ENCODE results near the gene SLC9A3. TPM values are rescaled to one million over a fixed set of nuclear protein-coding genes. Genes with fewer than 3 reads are reported as not detected.

Gene SLC9A3
- total RNA-seq, 4 donors from 2014 or later: 1.7 to 5.0 (median 2.8) TPM

DNA sequence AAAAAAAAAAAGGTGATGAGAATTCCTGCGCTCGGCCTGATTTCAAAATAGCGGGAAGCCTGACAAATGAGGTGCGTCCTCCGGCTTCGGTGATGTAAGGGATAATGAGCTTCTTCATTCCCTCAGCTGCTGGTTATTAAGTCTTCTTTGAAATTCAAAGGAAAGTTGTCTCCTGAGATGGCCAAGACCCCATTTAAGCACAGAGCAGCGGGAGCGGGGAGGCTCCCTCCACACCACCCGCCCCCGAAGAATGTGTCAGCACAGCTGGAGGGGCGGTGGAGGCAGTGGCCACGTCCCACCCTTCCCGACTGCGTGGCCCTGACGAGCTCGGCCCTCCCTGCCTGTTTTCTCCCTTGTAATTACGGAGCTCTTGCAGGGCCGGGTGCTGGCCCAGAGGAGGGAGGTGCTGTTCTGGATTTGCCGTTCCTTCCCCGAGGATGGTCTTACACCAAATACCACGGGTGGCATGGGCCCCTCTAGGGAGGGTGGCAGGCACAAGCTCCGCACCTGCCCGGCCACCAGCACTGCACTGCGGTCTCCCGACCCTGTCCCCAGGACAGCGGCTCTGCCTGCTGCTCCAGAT, 31.0 kb downstream of the SLC9A3 start:
- intact Hi-C loops (cut with DNase I): no loop called here
- TF ChIP-seq EP300 (IDR thresholded peaks at IDR 0.05) (no peak), POLR2AphosphoS5 (IDR thresholded peaks at IDR 0.05) (no peak), POLR2A (IDR thresholded peaks at IDR 0.05; ENCODE audit: low read depth) (no peak)
- no peak overlapping the region for H3K27ac ChIP-seq (replicated peaks in 1 of 4)

DNA sequence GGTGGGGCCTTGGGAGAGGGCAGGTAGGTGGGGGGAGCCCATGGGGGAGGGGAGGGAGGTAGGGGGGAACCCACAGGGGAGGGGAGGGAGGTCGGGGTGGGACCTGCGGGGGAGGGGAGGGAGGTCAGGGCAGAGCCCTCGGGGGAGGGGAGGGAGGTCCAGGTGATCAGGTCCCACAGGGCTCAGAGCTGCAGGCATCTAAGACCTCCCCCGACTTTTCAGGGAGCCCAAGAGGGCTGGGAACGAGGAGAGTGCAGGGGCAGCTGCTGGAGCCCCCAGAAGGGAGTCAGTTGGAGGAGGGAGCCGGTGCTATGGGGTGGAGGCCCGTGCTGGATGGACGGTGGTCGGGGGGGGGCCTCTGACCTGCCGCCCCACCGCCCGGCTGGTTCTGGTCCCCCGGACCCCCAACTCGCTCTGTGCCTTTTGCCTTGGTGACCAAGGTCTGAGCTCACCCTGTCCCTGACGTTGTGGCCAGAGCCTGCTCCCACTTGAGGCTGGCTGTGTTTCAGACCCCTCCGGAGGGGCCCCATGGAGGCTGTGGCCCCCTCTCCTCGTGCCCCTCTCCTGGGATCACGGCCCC, 31.8 kb downstream of the SLC9A3 start:
- Histone ChIP-seq H3K4me3 (no peak overlapping the region), H3K9me3 (no peaks in the 10 kb centered on the region), H3K27ac (replicated peaks in 1 of 4) (no peak overlapping the region), H3K36me3 (no peaks in the 10 kb centered on the region), H3K4me1 (peaks cover 0 to 9% (median 0%) of the 10 kb centered on the region in 4 donors), H3K27me3 (peaks cover 0 to 82% (median 8%) of the 10 kb centered on the region in 4 donors)
- intact Hi-C loops (cut with DNase I): no loop called here
- TF ChIP-seq EP300 (IDR thresholded peaks at IDR 0.05) (no peak), POLR2AphosphoS5 (IDR thresholded peaks at IDR 0.05) (no peak), POLR2A (IDR thresholded peaks at IDR 0.05; ENCODE audit: low read depth) (no peak)
- TF ChIP-seq, protein P1, sequence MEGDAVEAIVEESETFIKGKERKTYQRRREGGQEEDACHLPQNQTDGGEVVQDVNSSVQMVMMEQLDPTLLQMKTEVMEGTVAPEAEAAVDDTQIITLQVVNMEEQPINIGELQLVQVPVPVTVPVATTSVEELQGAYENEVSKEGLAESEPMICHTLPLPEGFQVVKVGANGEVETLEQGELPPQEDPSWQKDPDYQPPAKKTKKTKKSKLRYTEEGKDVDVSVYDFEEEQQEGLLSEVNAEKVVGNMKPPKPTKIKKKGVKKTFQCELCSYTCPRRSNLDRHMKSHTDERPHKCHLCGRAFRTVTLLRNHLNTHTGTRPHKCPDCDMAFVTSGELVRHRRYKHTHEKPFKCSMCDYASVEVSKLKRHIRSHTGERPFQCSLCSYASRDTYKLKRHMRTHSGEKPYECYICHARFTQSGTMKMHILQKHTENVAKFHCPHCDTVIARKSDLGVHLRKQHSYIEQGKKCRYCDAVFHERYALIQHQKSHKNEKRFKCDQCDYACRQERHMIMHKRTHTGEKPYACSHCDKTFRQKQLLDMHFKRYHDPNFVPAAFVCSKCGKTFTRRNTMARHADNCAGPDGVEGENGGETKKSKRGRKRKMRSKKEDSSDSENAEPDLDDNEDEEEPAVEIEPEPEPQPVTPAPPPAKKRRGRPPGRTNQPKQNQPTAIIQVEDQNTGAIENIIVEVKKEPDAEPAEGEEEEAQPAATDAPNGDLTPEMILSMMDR (IDR thresholded peaks at IDR 0.05): no peak
- DNase-seq (ENCODE audit: extremely low spot score): no peak
- 48% methylated on average over 12 of the region's 18 CpGs for WGBS

More for the DNA sequence above, 31.0 kb downstream of the SLC9A3 start:
- WGBS: 47% methylated on average over 17 of the region's 26 CpGs
- H3K27me3 ChIP-seq: peaks cover 0 to 85% (median 8%) of the 10 kb centered on the region in 4 donors
- peaks cover 0 to 9% (median 0%) of the 10 kb centered on the region in 4 donors for H3K4me1 ChIP-seq
- no peaks in the 10 kb centered on the region for H3K36me3 ChIP-seq
- H3K9me3 ChIP-seq: no peaks in the 10 kb centered on the region
- H3K4me3 ChIP-seq: no peak overlapping the region
- no peak for DNase-seq (ENCODE audit: extremely low spot score)

DNA sequence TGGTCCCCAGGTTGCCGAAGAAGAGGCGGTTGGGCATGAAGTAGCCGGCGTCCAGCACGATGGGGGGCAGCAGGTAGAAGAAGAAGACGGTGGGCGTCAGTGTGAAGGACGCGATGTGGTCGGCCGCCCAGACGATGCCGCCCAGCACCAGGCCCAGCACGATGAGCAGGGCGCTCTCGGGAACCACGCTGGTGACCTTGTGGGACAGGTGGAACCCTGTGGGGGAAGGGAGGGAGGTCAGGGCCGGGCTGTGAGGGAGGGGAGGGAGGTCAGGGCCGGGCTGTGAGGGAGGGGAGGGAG, 32.4 kb downstream of the SLC9A3 start:
- H3K4me1 ChIP-seq: peaks cover 0 to 9% (median 0%) of the 10 kb centered on the region in 4 donors
- H3K27me3 ChIP-seq: peaks cover 0 to 76% (median 5%) of the 10 kb centered on the region in 4 donors
- no peak overlapping the region for H3K27ac ChIP-seq (replicated peaks in 1 of 4)
- TF ChIP-seq, protein P1 (IDR thresholded peaks at IDR 0.05): no peak
- no peak for TF ChIP-seq EP300 (IDR thresholded peaks at IDR 0.05)
- no peak for TF ChIP-seq POLR2A (IDR thresholded peaks at IDR 0.05; ENCODE audit: low read depth)
- no peak for TF ChIP-seq POLR2AphosphoS5 (IDR thresholded peaks at IDR 0.05)
- DNase-seq (ENCODE audit: extremely low spot score): no peak
- WGBS: 82% methylated on average over 18 of the region's 19 CpGs
- intact Hi-C loops (cut with DNase I): no loop called here
- no peaks in the 10 kb centered on the region for H3K9me3 ChIP-seq
- H3K4me3 ChIP-seq: no peak overlapping the region
- H3K36me3 ChIP-seq: no peaks in the 10 kb centered on the region

DNA sequence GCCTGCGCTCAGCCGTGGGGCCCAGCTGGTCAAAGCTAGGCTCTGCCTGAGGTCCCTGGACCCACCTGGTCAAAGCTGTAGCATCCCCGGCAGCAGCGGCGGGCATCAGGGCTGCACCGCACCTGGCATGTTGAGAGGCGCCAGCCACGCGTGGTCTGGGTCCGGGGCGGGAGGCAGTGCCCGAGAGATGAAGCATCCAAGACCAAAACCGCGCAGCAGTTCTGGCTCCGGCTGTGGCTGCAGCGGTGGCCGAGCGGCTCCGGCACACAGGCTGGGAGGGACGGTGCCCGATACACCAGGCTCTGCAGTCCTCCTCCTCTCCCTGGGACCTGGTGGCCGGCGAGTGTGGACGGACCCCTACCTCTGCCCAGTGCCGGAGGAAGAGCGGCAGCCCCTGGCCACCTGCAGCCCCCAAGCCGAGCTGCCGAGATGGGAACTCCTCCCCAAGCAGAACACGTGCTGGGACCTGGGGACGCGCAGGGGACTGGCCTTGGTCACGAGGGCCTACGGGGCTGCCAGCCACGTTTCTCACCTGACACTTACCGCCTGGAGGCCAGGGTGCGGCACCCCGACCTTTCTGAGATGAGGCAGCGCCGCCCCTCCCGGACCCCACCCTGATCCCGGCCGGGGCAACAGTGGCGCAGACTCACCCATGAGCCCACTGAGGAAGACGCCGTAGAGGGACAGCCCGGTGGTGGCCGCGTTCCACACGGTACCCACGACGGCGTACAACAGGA, 33.0 kb downstream of the SLC9A3 start:
- Histone ChIP-seq H3K4me1 (peaks cover 0 to 9% (median 0%) of the 10 kb centered on the region in 4 donors), H3K36me3 (no peaks in the 10 kb centered on the region), H3K27me3 (peaks cover 0 to 75% (median 4%) of the 10 kb centered on the region in 4 donors), H3K4me3 (no peak overlapping the region), H3K27ac (replicated peaks in 1 of 4) (no peak overlapping the region), H3K9me3 (no peaks in the 10 kb centered on the region)
- DNase-seq (ENCODE audit: extremely low spot score): no peak
- WGBS: 94% methylated on average over 33 of the region's 52 CpGs
- TF ChIP-seq EP300 (IDR thresholded peaks at IDR 0.05) (no peak), POLR2AphosphoS5 (IDR thresholded peaks at IDR 0.05) (no peak), POLR2A (IDR thresholded peaks at IDR 0.05; ENCODE audit: low read depth) (no peak)
- TF ChIP-seq, protein P1 (IDR thresholded peaks at IDR 0.05): no peak
- intact Hi-C loops (cut with DNase I): no loop called here

Data from esophagus muscularis mucosa (tissue), 4 donors.